GM18867 (cell line): Measurements from ENCODE around the gene RNF113B.

Experiments used
- ATAC-seq: cut with Tn5 transposase; IDR thresholded peaks from one replicate; pipeline ENCODE4 v1.9.1; 2021; ENCODE audit warnings: mild to moderate bottlenecking, moderate library complexity; ENCODE audit not compliant: unreplicated experiment

RNF113B gene

DNA sequence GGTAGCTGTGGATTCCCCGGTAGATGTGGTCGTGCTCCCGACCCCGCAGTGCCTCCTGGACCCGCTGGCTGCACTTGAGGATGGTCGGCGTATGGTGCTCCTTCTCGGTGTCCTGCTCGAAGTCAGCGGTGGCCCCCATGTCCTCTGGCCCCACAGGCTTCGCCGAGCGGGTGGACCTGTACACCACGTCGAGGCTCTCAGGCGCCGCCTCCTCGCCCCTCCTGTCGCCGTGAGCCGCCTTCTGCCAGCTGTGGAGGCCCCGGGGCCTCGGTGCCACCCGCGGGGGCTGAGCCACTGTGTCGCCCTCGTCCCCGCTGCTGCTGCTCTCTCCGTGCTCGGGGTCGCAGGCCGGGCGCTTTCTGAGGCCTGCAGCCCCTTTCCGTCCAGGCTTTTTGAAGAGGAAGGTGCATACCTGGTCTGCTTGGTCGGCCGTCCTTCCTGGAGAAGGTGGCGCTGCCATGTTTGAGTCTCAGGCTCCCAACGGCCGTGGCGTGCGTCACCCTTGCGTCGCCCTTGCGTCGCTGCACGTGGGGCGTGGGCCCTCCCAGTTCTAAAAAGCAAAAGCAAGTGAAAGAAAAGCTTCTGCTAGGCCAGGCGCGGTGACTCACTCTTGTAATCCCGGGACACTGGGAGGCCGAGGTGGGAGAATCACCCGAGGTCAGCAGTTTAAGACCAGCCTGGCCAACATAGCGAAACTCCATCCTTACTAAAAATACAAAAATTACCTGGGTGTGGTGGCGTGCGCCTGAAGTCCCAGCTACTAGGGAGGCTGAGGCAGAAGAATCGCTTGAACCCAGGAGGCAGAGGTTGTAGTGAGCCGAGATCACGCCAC, at the start of gene RNF113B:
RNF113B (minus strand) TSS at position 493 of the 832 bp plus-strand sequence; CDS start at position 460, 33 bp downstream.
- ATAC-seq = no peak

DNA sequence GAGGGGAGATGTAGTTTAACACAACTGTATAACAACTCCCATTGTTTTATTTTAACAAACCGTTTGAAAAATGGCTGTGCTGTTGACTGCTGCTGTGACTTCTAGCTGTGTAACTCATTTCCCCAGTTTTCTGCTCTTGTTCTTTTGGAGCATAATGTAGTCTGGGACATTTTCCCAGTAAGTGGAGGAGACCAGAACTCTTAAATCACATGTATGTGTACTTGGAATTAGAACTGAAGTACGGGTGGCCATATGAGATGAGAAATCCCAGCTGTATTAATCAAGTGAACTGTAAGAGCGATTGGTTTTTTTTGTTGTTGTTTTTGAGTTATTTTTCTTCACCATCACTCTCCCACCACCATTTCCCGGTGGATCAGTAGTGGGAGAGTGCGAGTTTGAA, 49.4 kb upstream of the RNF113B start:
- ATAC-seq = no peak

DNA sequence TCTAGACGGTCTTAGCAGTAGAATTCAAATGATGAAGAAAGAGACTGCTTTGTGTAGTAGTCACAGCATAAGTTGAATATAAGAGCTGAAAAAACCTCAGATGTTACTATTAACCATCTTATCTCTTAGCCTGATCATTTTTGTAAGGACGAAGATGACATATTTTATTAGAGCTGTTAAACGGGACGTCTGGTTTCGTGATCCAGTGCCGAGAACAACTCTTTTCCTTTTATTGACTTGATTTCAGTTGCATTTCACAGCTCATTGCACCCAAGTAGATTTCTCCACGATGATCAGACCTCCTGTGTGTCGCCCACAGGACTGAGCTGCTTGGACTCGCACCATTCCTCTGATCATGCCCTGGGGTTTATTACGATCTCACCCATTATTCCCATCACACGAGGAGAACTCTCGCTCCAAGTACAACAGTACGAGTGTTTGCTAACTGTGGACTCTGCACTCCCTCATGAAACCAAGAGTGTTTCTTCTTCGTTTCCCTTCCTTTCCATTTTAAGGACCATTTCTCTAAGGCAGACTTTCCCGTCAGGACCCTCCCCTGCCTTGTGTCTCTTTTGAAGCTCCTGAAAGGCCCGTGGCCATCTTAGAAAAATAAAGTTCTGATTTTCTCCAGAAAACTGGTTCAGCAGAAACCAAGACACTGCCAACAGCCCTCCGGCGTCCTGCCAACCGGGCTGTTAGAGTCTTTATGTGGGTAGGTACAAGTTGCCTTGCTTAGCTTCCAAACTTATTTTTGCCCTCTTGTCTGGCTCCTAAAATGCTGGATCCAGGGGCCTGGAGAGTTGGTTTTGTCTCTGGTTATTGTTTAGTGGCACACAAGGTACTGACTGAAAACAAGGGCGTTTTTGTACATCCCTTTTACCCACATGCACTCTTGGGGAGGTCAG, 48.2 kb upstream of the RNF113B start:
- no peak for ATAC-seq

DNA sequence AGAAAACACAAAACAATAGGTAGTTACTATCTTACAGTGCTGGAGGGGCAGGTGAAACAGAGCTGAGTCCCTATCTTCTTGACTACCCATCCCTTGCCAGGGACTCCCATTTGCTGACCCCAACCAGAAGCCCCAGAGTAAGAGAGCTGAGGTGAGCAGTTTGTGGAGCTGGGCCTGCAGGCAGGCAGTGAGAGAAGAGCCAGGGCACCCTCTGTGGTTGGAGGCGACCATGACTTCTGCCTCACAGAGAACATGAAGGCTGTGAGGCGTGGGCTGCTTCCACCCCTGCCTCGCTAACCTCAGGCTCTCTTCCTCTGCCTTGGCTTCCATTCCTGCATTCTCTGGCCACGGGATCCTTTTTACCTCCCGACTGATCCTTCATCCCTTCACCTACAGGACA, 47.5 kb upstream of the RNF113B start:
- no peak for ATAC-seq

- ATAC-seq = no peak
Measured at GRCh38 chr13:98223741-98224140, 46.7 kb upstream of the RNF113B start.

GRCh38 chr13:98222816-98223215, 45.7 kb upstream of the RNF113B start:
- ATAC-seq = no peak

- no peak for ATAC-seq
Measured at GRCh38 chr13:98222081-98222554, 45.0 kb upstream of the RNF113B start.

- ATAC-seq = no peak
Measured at GRCh38 chr13:98221234-98221633, 44.2 kb upstream of the RNF113B start.

DNA sequence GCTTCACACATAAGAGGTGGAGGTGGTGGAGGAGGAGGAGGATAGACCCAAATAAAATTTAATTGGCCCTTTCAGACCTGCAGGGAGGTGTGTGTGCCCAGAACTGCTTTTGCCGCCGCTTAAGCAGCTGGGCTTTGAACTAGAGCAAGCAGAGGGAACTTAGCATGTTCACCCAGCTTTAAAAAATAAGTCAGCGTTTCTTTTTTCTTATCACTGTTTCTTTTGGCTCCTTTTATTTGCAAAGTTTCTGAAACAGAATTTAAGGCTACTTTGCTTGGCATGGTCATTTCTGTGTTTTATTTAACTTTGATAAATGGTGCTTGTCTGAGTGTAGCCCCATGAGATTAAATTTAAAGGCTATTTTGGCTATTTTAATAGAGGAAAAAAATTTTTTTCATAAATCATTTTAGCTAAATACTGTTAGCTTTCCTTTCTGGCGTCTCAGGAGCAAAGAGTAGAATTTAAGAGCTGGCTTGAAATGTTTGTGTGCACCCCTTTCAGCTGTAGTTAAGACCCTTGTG, 43.3 kb upstream of the RNF113B start:
- ATAC-seq = no peak

GRCh38 chr13:98219685-98220084, 42.6 kb upstream of the RNF113B start:
- ATAC-seq = no peak

GRCh38 chr13:98217597-98217996, 40.5 kb upstream of the RNF113B start:
- ATAC-seq = no peak

- ATAC-seq = no peak
Measured at GRCh38 chr13:98216711-98217285, 39.7 kb upstream of the RNF113B start.

DNA sequence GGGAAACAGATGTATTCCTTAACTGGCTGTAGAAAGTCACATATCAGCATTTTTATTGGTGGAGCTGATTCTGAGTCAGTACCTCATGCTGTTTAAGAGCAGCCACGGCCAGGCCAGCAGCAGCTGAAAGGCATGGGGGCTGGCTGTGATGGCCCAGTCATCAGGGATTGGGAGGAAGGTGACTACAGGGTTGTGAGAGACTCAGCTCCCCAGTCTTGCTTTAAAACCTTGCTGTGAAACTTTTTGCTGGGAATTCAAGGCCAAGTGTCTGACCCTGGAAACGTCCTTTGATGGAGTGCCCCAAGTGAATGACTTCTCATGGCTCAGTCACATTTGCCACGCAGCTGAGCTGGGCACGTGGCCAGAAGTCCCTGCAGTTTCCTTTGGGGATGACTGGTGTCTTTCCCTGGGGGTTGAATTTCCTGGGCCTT, 39.1 kb upstream of the RNF113B start:
- no peak for ATAC-seq

DNA sequence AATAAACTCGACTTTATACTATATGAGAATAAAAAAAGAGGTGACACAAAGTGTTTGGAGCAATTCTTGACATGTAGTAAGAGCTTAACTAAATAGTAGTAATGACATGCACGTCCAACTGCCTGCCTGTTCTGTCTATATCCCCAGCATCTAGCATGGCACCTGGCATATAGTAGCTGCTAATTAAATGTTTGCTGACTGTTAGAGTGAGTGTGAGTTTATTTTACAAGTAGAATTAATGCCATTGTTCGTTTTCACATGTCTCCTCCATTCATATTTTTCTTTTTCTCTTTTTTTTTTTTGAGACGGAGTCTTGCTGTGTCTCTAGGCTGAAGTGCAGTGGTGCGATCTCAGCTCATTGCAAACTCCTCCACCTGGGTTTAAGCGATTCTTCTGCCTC, 38.4 kb upstream of the RNF113B start:
- ATAC-seq = no peak

DNA sequence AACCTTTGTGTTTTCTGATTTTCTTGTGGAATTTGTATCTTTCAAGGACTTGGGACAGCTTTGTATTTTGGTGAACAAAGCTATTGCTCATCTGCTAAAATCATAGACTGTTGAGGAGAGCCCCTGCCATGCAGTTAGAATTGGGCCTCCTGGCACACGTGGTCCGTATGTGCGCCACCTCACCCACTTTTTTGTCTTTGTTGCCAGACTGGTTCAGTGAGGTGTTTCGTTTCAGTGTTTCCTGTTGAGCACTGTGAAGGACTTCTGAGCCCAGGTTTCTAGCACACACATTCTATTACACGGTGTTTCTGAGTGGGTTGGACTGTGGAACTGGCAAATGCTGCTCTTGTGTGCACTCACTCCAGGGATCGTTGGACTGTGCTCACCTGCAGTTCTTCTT, 37.6 kb upstream of the RNF113B start:
- no peak for ATAC-seq

GRCh38 chr13:98214008-98214643, 37.1 kb upstream of the RNF113B start:
- no peak for ATAC-seq

GRCh38 chr13:98213354-98213753, 36.3 kb upstream of the RNF113B start:
- ATAC-seq = no peak

DNA sequence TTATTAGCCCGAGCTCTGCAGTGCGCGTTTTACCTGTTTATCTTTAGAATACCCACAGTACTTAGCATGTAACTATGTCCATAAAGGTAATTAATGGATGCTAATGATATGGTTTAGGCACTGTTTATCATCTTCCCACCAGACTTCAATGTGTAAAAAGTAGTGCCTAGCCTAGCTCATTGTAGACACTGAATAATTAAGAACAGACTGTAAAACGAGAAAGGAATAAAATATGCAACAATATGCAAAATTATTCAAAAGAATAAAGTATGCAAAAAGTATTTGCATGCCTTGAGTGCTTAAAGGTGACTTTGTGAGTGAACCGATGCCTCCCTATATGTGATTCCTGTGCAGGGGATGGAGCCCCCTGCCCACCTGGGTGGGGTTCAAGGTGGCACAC, 35.7 kb upstream of the RNF113B start:
- ATAC-seq = no peak

GRCh38 chr13:98208606-98209005, 31.5 kb upstream of the RNF113B start:
- no peak for ATAC-seq

DNA sequence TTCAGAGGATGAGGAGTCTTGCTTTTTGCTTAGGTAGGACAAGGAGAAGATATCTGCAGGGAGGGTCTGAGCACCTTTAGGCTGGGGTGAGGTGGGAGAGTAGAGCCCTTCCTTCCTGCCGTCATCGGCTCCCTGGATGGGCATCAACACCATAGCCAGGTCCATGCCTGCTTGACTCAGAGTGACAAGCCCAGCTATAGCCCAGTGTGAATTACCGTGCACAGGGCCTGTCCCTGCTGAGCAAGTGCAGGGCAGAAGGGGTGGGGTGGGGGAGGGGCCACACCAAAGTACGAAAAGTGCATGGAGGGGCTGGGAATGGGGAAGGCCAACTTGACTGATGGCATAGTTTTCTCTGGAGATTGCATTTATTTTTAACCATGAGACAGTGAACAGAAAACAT, 30.3 kb upstream of the RNF113B start:
- no peak for ATAC-seq

- ATAC-seq = no peak
Measured at GRCh38 chr13:98206946-98207345, 29.9 kb upstream of the RNF113B start.
